H1 (cell line): Measurements from ENCODE around the gene XRCC6.

ENCODE experiments used
- ATF2 ChIP-seq: IDR thresholded peaks from 2 replicates; pipeline ENCODE4 v1.6.1; 2012; ENCODE audit warnings: low read length, inconsistent platforms
- ATF3 ChIP-seq: IDR thresholded peaks from 2 replicates; pipeline ENCODE4 v1.6.1; 2011; ENCODE audit warnings: low read depth, mild to moderate bottlenecking, low read length; ENCODE audit not compliant: insufficient read depth
- CTCF ChIP-seq, 3 experiments: IDR thresholded peaks; 1 replicate in 2 of 3; 2 replicates in 1 of 3; pipeline versions ENCODE4 v1.5.1 to v1.6.1; 2011; ENCODE audit warnings: low read length in 3 of 3, mild to moderate bottlenecking in 3 of 3, inconsistent platforms in 2 of 3, low read depth in 1 of 3, moderate library complexity in 1 of 3; ENCODE audit not compliant: insufficient read depth in 1 of 3; ENCODE audit errors: control extremely low read depth in 1 of 3
- EZH2 ChIP-seq: fragments of 200-600 bp; sonication (generic); IDR thresholded peaks from 2 replicates; pipeline ENCODE4 v1.7.1; 2012; ENCODE audit warnings: low read depth, mild to moderate bottlenecking, moderate library complexity, low read length, inconsistent platforms; ENCODE audit not compliant: severe bottlenecking
- GTF2F1 ChIP-seq: IDR thresholded peaks from 2 replicates; pipeline ENCODE4 v1.6.1; 2012; ENCODE audit warnings: low read depth, low read length, improper control_type of control experiment, borderline replicate concordance
- HDAC6 ChIP-seq: IDR thresholded peaks from one replicate; pipeline ENCODE4 v1.7.1; 2012; ENCODE audit warnings: low read depth, mild to moderate bottlenecking, inconsistent platforms, low read length, moderate library complexity
- MAX ChIP-seq: IDR thresholded peaks from 2 replicates; pipeline ENCODE4 v1.6.1; 2012; ENCODE audit warnings: inconsistent platforms
- NRF1 ChIP-seq: IDR thresholded peaks from 2 replicates; pipeline ENCODE4 v1.6.1; 2011; ENCODE audit warnings: mild to moderate bottlenecking, low read depth, low read length, improper control_type of control experiment
- POLR2A ChIP-seq, 2 experiments: IDR thresholded peaks; 1 replicate in 1 of 2; 2 replicates in 1 of 2; pipeline ENCODE4 v1.6.1; 2011; ENCODE audit warnings: low read depth in 2 of 2, low read length in 2 of 2, mild to moderate bottlenecking in 2 of 2; ENCODE audit errors: control extremely low read depth in 1 of 2
- POLR2AphosphoS5 ChIP-seq: IDR thresholded peaks from 2 replicates; pipeline ENCODE4 v1.6.1; 2011; ENCODE audit warnings: low read depth, low read length
- RAD21 ChIP-seq, 2 experiments: IDR thresholded peaks in 1 of 2; conservative IDR thresholded peaks in 1 of 2; 2 replicates each; pipeline ENCODE4 v1.6.1; 2011; ENCODE audit warnings: low read depth in 2 of 2, low read length in 2 of 2, improper control_type of control experiment in 1 of 2, inconsistent platforms in 1 of 2, mild to moderate bottlenecking in 1 of 2, moderate library complexity in 1 of 2

GRCh38 chr22:41595703-41596102 lies 25.4 kb upstream of the XRCC6 start:
- no peak for TF ChIP-seq CTCF (IDR thresholded peaks at IDR 0.05; ENCODE audit: control extremely low read depth in 1 of 3, insufficient read depth in 1 of 3, low read depth in 1 of 3, low read length in 3 of 3)
- TF ChIP-seq POLR2AphosphoS5: no peak; the same call in 1 of the 2 replicates
- no peak for TF ChIP-seq EZH2
- TF ChIP-seq HDAC6: no peak
- TF ChIP-seq POLR2A (IDR thresholded peaks at IDR 0.05; ENCODE audit: control extremely low read depth in 1 of 2, low read depth in 2 of 2, low read length in 2 of 2): no peak
- no peak for TF ChIP-seq ATF2
- TF ChIP-seq MAX: no peak
- TF ChIP-seq NRF1: no peak
- TF ChIP-seq RAD21 (IDR thresholded peaks at IDR 0.05 in 1 of 2, conservative IDR thresholded peaks at IDR 0.05 in 1 of 2; ENCODE audit: low read depth in 2 of 2, low read length in 2 of 2): no peak
- no peak for TF ChIP-seq GTF2F1
- TF ChIP-seq ATF3: no peak
